ENCODE measurements around the gene KCNK5. TPM values are rescaled to one million over a fixed set of nuclear protein-coding genes. Genes with fewer than 3 reads are reported as not detected.

Gene KCNK5
- 0.16 and 1.3 TPM in 2 replicates for total RNA-seq

GRCh38 chr6:39228992-39229767, at the start of gene KCNK5:
KCNK5 (minus strand) TSS chr6:39229475; CDS start chr6:39229111, 364 bp downstream.

Other genes starting within 250 kb of the KCNK5 start
- not detected in 2 replicates for gene GLP1R, start 180.7 kb downstream of the KCNK5 start, total RNA-seq
- 13.4 and 13.7 TPM in 2 replicates for gene SAYSD1, start 114.3 kb downstream of the KCNK5 start, total RNA-seq
- not detected in 2 replicates for gene KCNK17, start 84.9 kb upstream of the KCNK5 start, total RNA-seq
- not detected in 2 replicates for gene KCNK16, start 93.2 kb upstream of the KCNK5 start, total RNA-seq